ENCODE results near the gene EIF3K.

Gene EIF3K

GRCh38 chr19:38669552-38669951 lies 50.6 kb downstream of the EIF3K start:
- no peak for DNase-seq

- no peak for DNase-seq
Observed at GRCh38 chr19:38670921-38671398, 52.0 kb downstream of the EIF3K start.

- no peak for DNase-seq
Observed at GRCh38 chr19:38671654-38672053, 52.7 kb downstream of the EIF3K start.

GRCh38 chr19:38673030-38673429 lies 54.0 kb downstream of the EIF3K start:
- DNase-seq: no peak

- DNase-seq: no peak
Observed at GRCh38 chr19:38674388-38675171, 55.6 kb downstream of the EIF3K start.

- DNase-seq: no peak
Observed at GRCh38 chr19:38675611-38676010, 56.6 kb downstream of the EIF3K start.

GRCh38 chr19:38676023-38676877 lies 57.3 kb downstream of the EIF3K start:
- no peak for DNase-seq

- no peak for DNase-seq
Observed at GRCh38 chr19:38676878-38677646, 58.1 kb downstream of the EIF3K start.

- no peak for DNase-seq
Observed at GRCh38 chr19:38678217-38678890, 59.4 kb downstream of the EIF3K start.

- no peak for DNase-seq
Observed at GRCh38 chr19:38678891-38679494, 60.0 kb downstream of the EIF3K start.

GRCh38 chr19:38679839-38680238 lies 60.9 kb downstream of the EIF3K start:
- no peak for DNase-seq

- DNase-seq: no peak
Observed at GRCh38 chr19:38682195-38682867, 63.3 kb downstream of the EIF3K start.

- no peak for DNase-seq
Observed at GRCh38 chr19:38682872-38683392, 63.9 kb downstream of the EIF3K start.

GRCh38 chr19:38683393-38684077 lies 64.5 kb downstream of the EIF3K start:
- no peak for DNase-seq

- no peak for DNase-seq
Observed at GRCh38 chr19:38684078-38684861, 65.3 kb downstream of the EIF3K start.

- no peak for DNase-seq
Observed at GRCh38 chr19:38684862-38685665, 66.1 kb downstream of the EIF3K start.

- DNase-seq: no peak
Observed at GRCh38 chr19:38685666-38686529, 66.9 kb downstream of the EIF3K start.

- DNase-seq: no peak
Observed at GRCh38 chr19:38686530-38686888, 67.5 kb downstream of the EIF3K start.

All from NCI-H1048 (cell line).